MCF 10A (cell line): ENCODE data around the gene ZNF526. TPM values are rescaled to one million over a fixed set of nuclear protein-coding genes. Genes with fewer than 3 reads are reported as not detected.

Experiments
- BruUV-seq: library from RNA; stranded (reverse); fragments of 400-500 nt; replicated peaks from 2 replicates; lab custom pipeline; 2021; lab: Mats Ljungman, UMichigan
- CTCF ChIA-PET: fragments of 300-600 bp; sonication (Branson Sonifier 250); formaldehyde crosslinking; extraction: SDS; loops from one replicate; lab custom pipeline; 2021; ENCODE audit warnings: antibody characterized with exemption, inconsistent platforms; lab: Yijun Ruan, JAX
- POLR2A ChIA-PET: fragments of 300-600, 350-650 bp; sonication (Branson Sonifier 250); formaldehyde crosslinking; extraction: SDS; loops from one replicate; lab custom pipeline; 2020; ENCODE audit warnings: antibody characterized with exemption, inconsistent platforms; lab: Yijun Ruan, JAX
- DNase-seq: peaks from one replicate; pipeline ENCODE4 v3.0.0-alpha.2; 2018; ENCODE audit not compliant: unreplicated experiment
- H3K27ac Mint-ChIP-seq: one replicate; pipeline ENCODE4 v1.8.0; 2022; ENCODE audit warnings: mild to moderate bottlenecking, low read depth, mixed read lengths; ENCODE audit not compliant: unreplicated experiment
- H3K27me3 Mint-ChIP-seq: one replicate; pipeline ENCODE4 v1.8.0; 2022; ENCODE audit warnings: mixed read lengths; ENCODE audit not compliant: insufficient read depth, unreplicated experiment
- H3K36me3 Mint-ChIP-seq: one replicate; pipeline ENCODE4 v1.8.0; 2022; ENCODE audit warnings: mild to moderate bottlenecking, moderate library complexity, mixed read lengths; ENCODE audit not compliant: insufficient read depth, unreplicated experiment
- H3K4me1 Mint-ChIP-seq: one replicate; pipeline ENCODE4 v1.8.0; 2022; ENCODE audit warnings: mixed read lengths; ENCODE audit not compliant: insufficient read depth, unreplicated experiment
- H3K4me3 Mint-ChIP-seq: one replicate; pipeline ENCODE4 v1.8.0; 2022; ENCODE audit warnings: mild to moderate bottlenecking, moderate library complexity, mixed read lengths; ENCODE audit not compliant: unreplicated experiment
- H3K9me3 Mint-ChIP-seq: one replicate; pipeline ENCODE4 v1.8.0; 2022; ENCODE audit warnings: mixed read lengths; ENCODE audit not compliant: unreplicated experiment
- intact Hi-C: fragments of 100-400 bp; cut with micrococcal nuclease; formaldehyde crosslinking; loops from 2 replicates; pipeline ENCODE4 v1.14.1; 2022
- total RNA-seq: library from RNA; stranded (reverse); gene quantifications from 2 replicates; pipeline ENCODE4 v1.2.3, GENCODE V29; 2022
- TF ChIP-seq, protein P1 (sequence below): fragments of 200-600 bp; IDR thresholded peaks from one replicate; pipeline ENCODE4 v1.8.0; 2022; ENCODE audit warnings: antibody characterized with exemption, mild to moderate bottlenecking; ENCODE audit not compliant: unreplicated experiment

Gene ZNF526
- total RNA-seq, 1 experiment from 2014 or later = 12.3 TPM

DNA sequence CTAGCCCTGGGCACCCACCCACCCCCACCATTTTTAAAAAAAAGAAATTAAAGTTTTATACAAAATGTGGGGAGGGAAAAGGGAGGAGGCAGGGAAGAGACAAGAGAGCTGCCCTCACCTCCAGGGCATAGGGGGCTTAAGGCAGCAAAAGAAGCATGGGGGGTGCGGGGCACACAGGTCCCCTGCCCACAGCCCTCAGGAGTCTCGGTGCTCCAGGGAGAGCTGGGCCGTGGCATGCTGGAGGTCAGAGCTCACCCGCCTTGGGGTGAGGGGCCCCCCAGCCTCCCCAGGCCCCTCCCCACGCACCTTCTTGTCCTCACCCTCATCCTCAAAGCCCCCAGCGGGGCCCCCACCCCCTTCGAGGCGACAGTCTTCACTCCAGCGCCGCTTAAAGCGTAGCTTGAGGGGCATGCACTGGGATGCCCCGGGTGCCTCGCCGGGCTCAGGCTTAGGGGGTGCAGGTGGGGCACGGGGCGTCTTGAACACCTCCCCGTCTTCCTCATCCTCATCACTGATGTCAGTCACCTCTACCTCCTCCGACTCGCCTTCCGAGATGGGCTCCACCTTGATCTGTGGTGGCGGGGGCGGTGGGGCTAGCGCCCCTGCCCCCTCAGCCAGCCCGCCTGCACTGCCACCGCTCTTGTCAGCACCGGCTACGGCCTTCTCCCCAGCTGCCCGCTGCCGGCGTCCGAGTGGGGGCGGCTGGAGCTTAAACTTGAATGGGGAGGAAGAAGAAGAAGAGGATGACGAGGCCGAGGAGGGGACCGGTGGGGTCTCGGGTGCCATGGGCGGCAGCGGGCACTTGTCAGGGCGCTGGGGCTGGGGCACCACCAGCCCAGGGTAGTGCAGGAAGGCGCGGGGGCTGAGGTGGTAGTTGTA, 28.4 kb downstream of the ZNF526 start:
- peaks cover 15% of the 10 kb centered on the region for H3K36me3 Mint-ChIP-seq
- no peak overlapping the region for H3K4me3 Mint-ChIP-seq
- no peaks in the 10 kb centered on the region for H3K9me3 Mint-ChIP-seq
- BruUV-seq = no TSS peak
- peaks cover 43% of the 10 kb centered on the region for H3K4me1 Mint-ChIP-seq
- no peak overlapping the region for H3K27ac Mint-ChIP-seq
- no peak for DNase-seq
- ChIA-PET POLR2A (interaction anchor here (7.7 kb wide), 1 partner anchor 31 kb away, joined by 158 read pairs; no protein-coding TSS in a partner anchor), CTCF (interaction anchor here (0.8 to 7.0 kb wide), 4 partner anchors 14 to 140 kb away, joined by 3 to 145 read pairs (median 3); no protein-coding TSS in a partner anchor)
- H3K27me3 Mint-ChIP-seq = no peaks in the 10 kb centered on the region
- TF ChIP-seq, protein P1, sequence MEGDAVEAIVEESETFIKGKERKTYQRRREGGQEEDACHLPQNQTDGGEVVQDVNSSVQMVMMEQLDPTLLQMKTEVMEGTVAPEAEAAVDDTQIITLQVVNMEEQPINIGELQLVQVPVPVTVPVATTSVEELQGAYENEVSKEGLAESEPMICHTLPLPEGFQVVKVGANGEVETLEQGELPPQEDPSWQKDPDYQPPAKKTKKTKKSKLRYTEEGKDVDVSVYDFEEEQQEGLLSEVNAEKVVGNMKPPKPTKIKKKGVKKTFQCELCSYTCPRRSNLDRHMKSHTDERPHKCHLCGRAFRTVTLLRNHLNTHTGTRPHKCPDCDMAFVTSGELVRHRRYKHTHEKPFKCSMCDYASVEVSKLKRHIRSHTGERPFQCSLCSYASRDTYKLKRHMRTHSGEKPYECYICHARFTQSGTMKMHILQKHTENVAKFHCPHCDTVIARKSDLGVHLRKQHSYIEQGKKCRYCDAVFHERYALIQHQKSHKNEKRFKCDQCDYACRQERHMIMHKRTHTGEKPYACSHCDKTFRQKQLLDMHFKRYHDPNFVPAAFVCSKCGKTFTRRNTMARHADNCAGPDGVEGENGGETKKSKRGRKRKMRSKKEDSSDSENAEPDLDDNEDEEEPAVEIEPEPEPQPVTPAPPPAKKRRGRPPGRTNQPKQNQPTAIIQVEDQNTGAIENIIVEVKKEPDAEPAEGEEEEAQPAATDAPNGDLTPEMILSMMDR = no peak
- intact Hi-C loops = loop anchor here (10.0 kb wide), 1 partner anchor 146 kb away; the partner anchor contains the start of gene CNFN

DNA sequence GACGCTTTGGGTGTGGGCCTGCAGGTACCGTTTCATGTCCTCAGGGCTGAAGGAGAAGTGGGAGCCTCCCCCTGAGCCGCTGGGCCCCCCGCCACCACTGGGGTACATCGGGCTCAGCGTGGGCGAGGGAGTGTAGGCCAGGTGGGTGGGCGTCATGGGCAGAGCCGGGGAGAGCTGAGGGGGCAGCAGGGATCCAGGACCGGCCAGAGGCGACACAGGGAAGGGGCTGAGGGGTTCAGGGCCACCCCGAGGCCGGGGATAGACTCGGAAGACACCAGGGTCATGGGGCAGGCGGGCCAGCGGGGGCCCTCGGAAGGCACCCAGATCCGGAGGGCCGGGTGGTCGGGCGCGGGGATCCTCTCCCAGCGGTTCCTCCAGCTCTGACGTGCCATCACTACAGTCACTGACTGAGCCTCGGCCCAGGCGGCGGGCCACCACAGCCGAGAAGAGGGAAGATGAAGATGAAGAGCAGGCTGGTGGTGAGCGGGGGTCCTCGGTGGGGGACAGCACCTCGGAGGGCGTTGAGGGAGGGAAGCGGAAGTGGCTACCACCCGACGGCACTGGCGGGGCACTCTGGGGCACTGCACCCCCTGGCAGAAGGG, 29.1 kb downstream of the ZNF526 start:
- no peaks in the 10 kb centered on the region for H3K27me3 Mint-ChIP-seq
- peaks cover 43% of the 10 kb centered on the region for H3K4me1 Mint-ChIP-seq
- no peak for DNase-seq
- intact Hi-C loops = loop anchor here (10.0 kb wide), 1 partner anchor 146 kb away; the partner anchor contains the start of gene CNFN
- POLR2A ChIA-PET = interaction anchor here (3.5 to 7.7 kb wide), 3 partner anchors 21 to 30 kb away, joined by 21 to 158 read pairs (median 22); partner anchors contain the start of gene CIC
- H3K4me3 Mint-ChIP-seq = no peak overlapping the region
- TF ChIP-seq, protein P1 = no peak
- H3K27ac Mint-ChIP-seq = no peak overlapping the region
- CTCF ChIA-PET = interaction anchor here (1.2 to 7.0 kb wide), 4 partner anchors 15 to 47 kb away, joined by 3 to 145 read pairs (median 18); no protein-coding TSS in a partner anchor
- no peaks in the 10 kb centered on the region for H3K9me3 Mint-ChIP-seq
- H3K36me3 Mint-ChIP-seq = peaks cover 12% of the 10 kb centered on the region
- BruUV-seq = no TSS peak

DNA sequence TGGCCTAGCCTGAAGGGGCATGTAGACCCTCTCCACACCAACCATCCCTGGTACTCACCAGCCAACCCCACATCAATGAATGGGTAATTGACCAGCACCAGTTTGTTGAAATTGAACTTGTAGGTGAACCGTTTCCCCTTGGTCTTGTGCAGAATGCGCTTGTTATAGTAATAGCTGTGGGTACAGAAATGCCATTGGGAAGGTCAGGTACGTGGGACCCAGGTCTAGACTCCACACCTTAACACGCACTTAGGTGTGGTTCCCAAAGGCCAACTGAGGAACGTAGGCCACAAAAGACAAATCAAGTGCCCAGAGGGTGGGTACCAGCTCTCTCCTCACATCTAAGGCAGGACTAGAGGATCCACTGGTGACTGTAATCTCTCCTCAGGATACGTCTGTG, 29.7 kb downstream of the ZNF526 start:
- TF ChIP-seq, protein P1 = no peak
- Mint-ChIP-seq H3K4me3 (no peak overlapping the region), H3K9me3 (no peaks in the 10 kb centered on the region), H3K4me1 (peaks cover 40% of the 10 kb centered on the region), H3K36me3 (peaks cover 12% of the 10 kb centered on the region), H3K27ac (no peak overlapping the region), H3K27me3 (no peaks in the 10 kb centered on the region)
- ChIA-PET CTCF (interaction anchor here (3.6 kb wide), 1 partner anchor 30 kb away, joined by 33 read pairs; no protein-coding TSS in a partner anchor), POLR2A (interaction anchor here (1.3 to 4.0 kb wide), 3 partner anchors 21 to 30 kb away, joined by 5 to 22 read pairs (median 21); partner anchors contain the start of gene CIC)
- intact Hi-C loops = loop anchor here (10.0 kb wide), 1 partner anchor 145 kb away; the partner anchor contains the start of gene CNFN
- BruUV-seq = no TSS peak
- DNase-seq = no peak
